ENCODE measurements around the gene CUEDC1. TPM values are rescaled to one million over a fixed set of nuclear protein-coding genes. Genes with fewer than 3 reads are reported as not detected.

CUEDC1 gene
- total and polyA plus RNA-seq, 11 donors: 29.6 to 68.5 (median 42.2) TPM

GRCh38 chr17:57956291-57957119 is 1.3 kb upstream of the CUEDC1 start:
- H3K9me3 ChIP-seq: no peaks in the 10 kb centered on the region
- peak overlapping the region in 6 of 12 donors; percentile 86 to 100 (median 90) for H3K27ac ChIP-seq
- 63 to 69% (median 67%) methylated on average over 12 to 13 of the region's 13 CpGs for WGBS, 4 donors
- intact Hi-C loops (cut with DNase I): loop anchor here in 4 of 10 donors (5.0 kb wide), 5 partner anchors 39 to 79 kb away; no protein-coding TSS in a partner anchor
- DNase-seq (peak in 1 of 5 donors; percentile 4), ATAC-seq (no peak)
- H3K36me3 ChIP-seq: no peaks in the 10 kb centered on the region
- peaks cover 0 to 4% (median 0%) of the 10 kb centered on the region in 9 donors for H3K27me3 ChIP-seq
- peaks cover 0 to 46% (median 35%) of the 10 kb centered on the region in 12 donors for H3K4me1 ChIP-seq
- peak overlapping the region in 2 of 12 donors; percentile 78 to 88 for H3K4me3 ChIP-seq
- TF ChIP-seq POLR2A (IDR thresholded peaks at IDR 0.05): no peak
- TF ChIP-seq, protein P1, sequence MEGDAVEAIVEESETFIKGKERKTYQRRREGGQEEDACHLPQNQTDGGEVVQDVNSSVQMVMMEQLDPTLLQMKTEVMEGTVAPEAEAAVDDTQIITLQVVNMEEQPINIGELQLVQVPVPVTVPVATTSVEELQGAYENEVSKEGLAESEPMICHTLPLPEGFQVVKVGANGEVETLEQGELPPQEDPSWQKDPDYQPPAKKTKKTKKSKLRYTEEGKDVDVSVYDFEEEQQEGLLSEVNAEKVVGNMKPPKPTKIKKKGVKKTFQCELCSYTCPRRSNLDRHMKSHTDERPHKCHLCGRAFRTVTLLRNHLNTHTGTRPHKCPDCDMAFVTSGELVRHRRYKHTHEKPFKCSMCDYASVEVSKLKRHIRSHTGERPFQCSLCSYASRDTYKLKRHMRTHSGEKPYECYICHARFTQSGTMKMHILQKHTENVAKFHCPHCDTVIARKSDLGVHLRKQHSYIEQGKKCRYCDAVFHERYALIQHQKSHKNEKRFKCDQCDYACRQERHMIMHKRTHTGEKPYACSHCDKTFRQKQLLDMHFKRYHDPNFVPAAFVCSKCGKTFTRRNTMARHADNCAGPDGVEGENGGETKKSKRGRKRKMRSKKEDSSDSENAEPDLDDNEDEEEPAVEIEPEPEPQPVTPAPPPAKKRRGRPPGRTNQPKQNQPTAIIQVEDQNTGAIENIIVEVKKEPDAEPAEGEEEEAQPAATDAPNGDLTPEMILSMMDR (IDR thresholded peaks at IDR 0.05): no peak

- H3K9me3 ChIP-seq: no peaks in the 10 kb centered on the region
- H3K4me3 ChIP-seq: peak overlapping the region; percentile 64 to 99 (median 92)
- peak overlapping the region; percentile 94 to 100 (median 100) for H3K27ac ChIP-seq
- H3K4me1 ChIP-seq: peaks cover 4 to 65% (median 51%) of the 10 kb centered on the region in 12 donors
- TF ChIP-seq POLR2A (IDR thresholded peaks at IDR 0.05): peak in 1 of 2 donors; percentile 71
- TF ChIP-seq, protein P1 (IDR thresholded peaks at IDR 0.05): peak in 1 of 12 donors; percentile 11
- peaks cover 0 to 4% (median 0%) of the 10 kb centered on the region in 9 donors for H3K27me3 ChIP-seq
- intact Hi-C loops (cut with DNase I): loop anchor here (1.0 to 5.0 kb wide), 9 partner anchors 32 to 77 kb away; partner anchors contain the start of gene VEZF1 (in 2 of the 10)
- 1% methylated on average over 28 to 85 of the region's 85 CpGs for WGBS, 4 donors
- ATAC-seq (peak; percentile 74 to 91 (median 80)), DNase-seq (peak; percentile 92 to 94 (median 93))
- H3K36me3 ChIP-seq: no peaks in the 10 kb centered on the region
These were observed 622 bp downstream of the CUEDC1 start for GRCh38 chr17:57954397-57955182.

DNA sequence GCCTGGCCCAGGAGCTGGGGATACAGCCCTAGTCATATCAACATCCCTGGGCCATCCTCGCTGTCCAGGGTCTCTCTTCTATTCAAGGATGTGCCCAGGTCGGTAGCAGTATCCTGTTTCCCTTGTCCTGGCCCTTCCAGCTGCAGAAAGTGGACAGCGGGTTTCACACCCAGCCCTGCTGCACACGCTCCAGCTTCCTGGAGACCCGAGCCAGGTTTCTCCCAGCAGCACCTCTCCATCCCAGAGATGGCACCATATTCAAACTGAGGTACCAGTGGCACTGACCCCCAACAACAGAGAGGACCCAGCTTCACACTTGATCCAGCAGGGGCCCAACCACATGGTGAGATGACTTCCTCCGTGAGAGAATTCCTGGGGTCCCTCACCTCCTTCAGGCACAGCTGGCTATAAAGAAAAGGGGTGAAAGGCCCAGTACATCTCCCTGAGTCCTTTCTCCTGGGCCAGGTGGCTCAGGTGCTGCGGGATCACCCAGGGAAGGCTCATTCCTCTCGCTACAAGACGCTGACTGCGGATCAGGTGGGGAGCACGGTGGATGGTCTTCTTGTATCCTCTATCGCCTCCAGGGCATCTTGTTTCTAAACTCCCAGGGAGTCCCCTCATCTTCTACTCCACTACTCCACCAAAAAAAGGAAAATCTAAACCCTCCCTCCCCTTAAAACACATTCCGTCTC is 1.4 kb downstream of the CUEDC1 start:
- intact Hi-C loops (cut with DNase I): loop anchor here in 8 of 10 donors (2.0 to 5.0 kb wide), 6 partner anchors 33 to 62 kb away; partner anchors contain the start of gene VEZF1 (in 2 of the 8)
- Histone ChIP-seq H3K4me1 (peaks cover 12 to 73% (median 58%) of the 10 kb centered on the region in 12 donors), H3K27me3 (peaks cover 0 to 4% (median 0%) of the 10 kb centered on the region in 9 donors), H3K27ac (peak overlapping the region; percentile 94 to 100 (median 100)), H3K4me3 (peak overlapping the region; percentile 64 to 99 (median 92)), H3K36me3 (no peaks in the 10 kb centered on the region), H3K9me3 (no peaks in the 10 kb centered on the region)
- TF ChIP-seq, protein P1 (IDR thresholded peaks at IDR 0.05): no peak
- TF ChIP-seq POLR2A (IDR thresholded peaks at IDR 0.05): no peak
- ATAC-seq (peak in 2 of 4 donors; percentile 14), DNase-seq (peak in 1 of 5 donors; percentile 35)
- 47 to 58% (median 48%) methylated on average over 12 to 13 of the region's 13 CpGs for WGBS, 4 donors

Measured in heart left ventricle (tissue), 16 donors.